ENCODE measurements around the gene CDCA5. TPM values are rescaled to one million over a fixed set of nuclear protein-coding genes. Genes with fewer than 3 reads are reported as not detected.

The CDCA5 gene
- total and polyA plus RNA-seq, 5 donors from 2014 or later = 0.78 to 3.2 (median 1.7) TPM

DNA sequence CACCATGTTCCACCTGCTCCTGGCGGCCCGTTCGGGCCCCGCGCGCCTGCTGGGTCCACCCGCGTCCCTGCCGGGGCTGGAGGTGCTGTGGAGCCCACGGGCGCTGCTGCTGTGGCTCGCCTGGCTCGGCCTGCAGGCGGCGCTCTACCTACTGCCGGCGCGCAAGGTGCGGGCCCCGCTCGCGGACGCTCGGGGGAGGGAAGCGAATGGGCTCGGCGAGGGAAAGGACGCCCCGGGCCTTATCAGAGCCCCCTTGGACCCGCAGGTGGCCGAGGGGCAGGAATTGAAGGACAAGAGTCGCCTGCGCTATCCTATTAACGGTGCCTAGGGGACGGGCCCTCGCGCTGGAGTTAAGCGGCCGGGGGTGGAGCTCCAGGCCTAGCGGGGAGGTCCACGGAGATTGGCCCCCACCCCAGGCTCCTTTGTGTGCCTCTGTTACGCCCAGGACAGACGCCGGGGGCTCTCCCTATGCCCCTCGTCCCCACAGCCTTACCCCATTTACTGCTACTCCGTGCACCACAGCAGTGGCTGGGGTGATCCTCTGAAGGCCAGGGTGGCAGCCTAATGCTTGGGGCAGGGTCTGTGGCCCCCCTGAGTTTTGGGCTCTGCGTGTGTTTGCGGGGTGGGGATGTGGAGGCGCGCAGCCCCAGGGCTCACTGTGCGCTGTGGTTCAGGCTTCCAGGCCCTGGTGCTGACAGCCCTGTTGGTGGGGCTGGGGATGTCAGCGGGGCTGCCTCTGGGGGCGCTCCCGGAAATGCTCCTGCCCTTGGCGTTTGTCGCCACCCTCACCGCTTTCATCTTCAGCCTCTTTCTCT lies 28.9 kb upstream of the CDCA5 start:
- peaks cover 1 to 60% (median 27%) of the 10 kb centered on the region in 4 donors for H3K4me1 Mint-ChIP-seq
- Histone ChIP-seq H3K36me3 (ENCODE audit: control insufficient read depth, insufficient read depth, low read length) (peaks cover 14% of the 10 kb centered on the region), H3K9me3 (ENCODE audit: control insufficient read depth in 2 of 2, low read length in 2 of 2) (no peaks in the 10 kb centered on the region), H3K4me1 (ENCODE audit: control insufficient read depth, insufficient read depth, low read length, poor library complexity, severe bottlenecking) (peaks cover 52% of the 10 kb centered on the region), H3K27ac (ENCODE audit: insufficient read depth, low read length, poor library complexity, severe bottlenecking) (peak overlapping the region; percentile 69), H3K4me3 (ENCODE audit: low read depth, low read length) (no peak overlapping the region), H3K27me3 (ENCODE audit: control insufficient read depth, insufficient read depth, low read length) (no peaks in the 10 kb centered on the region)
- DNase-seq (peak; percentile 62 to 79 (median 78)), ATAC-seq (ENCODE audit: low read depth in 2 of 2) (peak; percentile 39 to 53)
- H3K27me3 Mint-ChIP-seq = peaks cover 5% of the 10 kb centered on the region
- H3K27ac Mint-ChIP-seq = peak overlapping the region; percentile 20 to 89 (median 86)
- peaks cover 5% of the 10 kb centered on the region for H3K36me3 Mint-ChIP-seq
- no peaks in the 10 kb centered on the region for H3K9me3 Mint-ChIP-seq
- H3K4me3 Mint-ChIP-seq = peak overlapping the region; percentile 71 to 91 (median 86)

GRCh38 chr11:65111744-65112545 lies 28.1 kb upstream of the CDCA5 start, which contains the start of gene TM7SF2:
Gene TM7SF2 (plus strand): TSS chr11:65111872. CDS start chr11:65112016, 144 bp downstream.
- peak within 1 kb of the TSS; percentile 89 to 96 (median 90) for H3K27ac Mint-ChIP-seq
- peak within 1 kb of the TSS; percentile 86 to 96 (median 89) for H3K4me3 Mint-ChIP-seq
- peaks cover 4% of the 10 kb centered on the region for H3K36me3 Mint-ChIP-seq
- no peaks in the 10 kb centered on the region for H3K9me3 Mint-ChIP-seq
- H3K9me3 ChIP-seq (ENCODE audit: control insufficient read depth in 2 of 2, low read length in 2 of 2) = no peaks in the 10 kb centered on the region
- no peaks in the 10 kb centered on the region for H3K27me3 Mint-ChIP-seq
- no peak within 1 kb of the TSS for H3K4me3 ChIP-seq (ENCODE audit: low read depth, low read length)
- DNase-seq = peak; percentile 92 to 97 (median 92)
- ATAC-seq (ENCODE audit: low read depth in 2 of 2) = peak; percentile 79 to 81
- H3K4me1 Mint-ChIP-seq = peaks cover 0 to 56% (median 25%) of the 10 kb centered on the region in 4 donors
- peaks cover 48% of the 10 kb centered on the region for H3K4me1 ChIP-seq (ENCODE audit: control insufficient read depth, insufficient read depth, low read length, poor library complexity, severe bottlenecking)
- peak within 1 kb of the TSS; percentile 69 for H3K27ac ChIP-seq (ENCODE audit: insufficient read depth, low read length, poor library complexity, severe bottlenecking)
- H3K36me3 ChIP-seq (ENCODE audit: control insufficient read depth, insufficient read depth, low read length) = peaks cover 16% of the 10 kb centered on the region
- H3K27me3 ChIP-seq (ENCODE audit: control insufficient read depth, insufficient read depth, low read length) = no peaks in the 10 kb centered on the region

GRCh38 chr11:65111159-65111743 lies 27.4 kb upstream of the CDCA5 start:
- peaks cover 8% of the 10 kb centered on the region for H3K36me3 Mint-ChIP-seq
- H3K4me1 Mint-ChIP-seq = peaks cover 0 to 50% (median 26%) of the 10 kb centered on the region in 4 donors
- H3K4me3 Mint-ChIP-seq = peak overlapping the region; percentile 86 to 96 (median 89)
- H3K9me3 ChIP-seq (ENCODE audit: control insufficient read depth in 2 of 2, low read length in 2 of 2) = no peaks in the 10 kb centered on the region
- no peak for ATAC-seq (ENCODE audit: low read depth in 2 of 2)
- peaks cover 16% of the 10 kb centered on the region for H3K36me3 ChIP-seq (ENCODE audit: control insufficient read depth, insufficient read depth, low read length)
- no peaks in the 10 kb centered on the region for H3K9me3 Mint-ChIP-seq
- peaks cover 41% of the 10 kb centered on the region for H3K4me1 ChIP-seq (ENCODE audit: control insufficient read depth, insufficient read depth, low read length, poor library complexity, severe bottlenecking)
- H3K27me3 Mint-ChIP-seq = no peaks in the 10 kb centered on the region
- H3K27ac ChIP-seq (ENCODE audit: insufficient read depth, low read length, poor library complexity, severe bottlenecking) = peak overlapping the region; percentile 69
- DNase-seq = no peak
- H3K27me3 ChIP-seq (ENCODE audit: control insufficient read depth, insufficient read depth, low read length) = no peaks in the 10 kb centered on the region
- no peak overlapping the region for H3K4me3 ChIP-seq (ENCODE audit: low read depth, low read length)
- peak overlapping the region; percentile 89 to 96 (median 90) for H3K27ac Mint-ChIP-seq

DNA sequence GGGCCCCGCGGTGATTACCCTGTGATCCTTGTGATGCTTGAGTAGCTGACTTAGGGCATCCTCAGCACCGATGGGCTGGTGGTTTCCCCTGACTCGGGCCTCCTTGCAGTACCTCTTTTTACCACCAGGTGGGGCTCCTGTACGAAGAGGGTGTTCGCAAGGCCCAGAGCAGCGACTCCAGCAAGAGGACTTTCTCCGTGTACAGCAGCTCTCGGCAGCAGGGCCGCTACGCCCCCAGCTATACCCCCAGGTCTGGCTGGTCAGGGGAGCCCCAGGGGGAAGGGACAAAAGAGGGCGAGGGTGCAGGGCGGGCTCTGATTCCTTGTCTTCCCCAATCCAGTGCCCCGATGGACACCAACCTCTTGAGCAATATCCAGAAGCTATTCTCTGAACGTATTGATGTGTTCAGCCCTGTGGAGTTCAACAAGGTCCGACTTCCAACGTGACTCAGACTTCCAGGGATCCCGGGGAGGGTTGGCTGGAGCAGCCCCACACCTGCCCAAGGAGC lies 26.6 kb upstream of the CDCA5 start:
- DNase-seq (peak; percentile 86 to 92 (median 91)), ATAC-seq (ENCODE audit: low read depth in 2 of 2) (peak; percentile 57 to 63)
- H3K4me1 ChIP-seq (ENCODE audit: control insufficient read depth, insufficient read depth, low read length, poor library complexity, severe bottlenecking) = peaks cover 38% of the 10 kb centered on the region
- no peaks in the 10 kb centered on the region for H3K27me3 ChIP-seq (ENCODE audit: control insufficient read depth, insufficient read depth, low read length)
- H3K4me3 ChIP-seq (ENCODE audit: low read depth, low read length) = no peak overlapping the region
- Mint-ChIP-seq H3K27ac (peak overlapping the region; percentile 44 to 86 (median 78)), H3K4me1 (peaks cover 0 to 43% (median 30%) of the 10 kb centered on the region in 4 donors), H3K36me3 (peaks cover 16% of the 10 kb centered on the region), H3K4me3 (peak overlapping the region; percentile 5 to 86 (median 62)), H3K9me3 (no peaks in the 10 kb centered on the region), H3K27me3 (no peaks in the 10 kb centered on the region)
- H3K36me3 ChIP-seq (ENCODE audit: control insufficient read depth, insufficient read depth, low read length) = peaks cover 21% of the 10 kb centered on the region
- H3K9me3 ChIP-seq (ENCODE audit: control insufficient read depth in 2 of 2, low read length in 2 of 2) = no peaks in the 10 kb centered on the region
- H3K27ac ChIP-seq (ENCODE audit: insufficient read depth, low read length, poor library complexity, severe bottlenecking) = peak overlapping the region; percentile 69

DNA sequence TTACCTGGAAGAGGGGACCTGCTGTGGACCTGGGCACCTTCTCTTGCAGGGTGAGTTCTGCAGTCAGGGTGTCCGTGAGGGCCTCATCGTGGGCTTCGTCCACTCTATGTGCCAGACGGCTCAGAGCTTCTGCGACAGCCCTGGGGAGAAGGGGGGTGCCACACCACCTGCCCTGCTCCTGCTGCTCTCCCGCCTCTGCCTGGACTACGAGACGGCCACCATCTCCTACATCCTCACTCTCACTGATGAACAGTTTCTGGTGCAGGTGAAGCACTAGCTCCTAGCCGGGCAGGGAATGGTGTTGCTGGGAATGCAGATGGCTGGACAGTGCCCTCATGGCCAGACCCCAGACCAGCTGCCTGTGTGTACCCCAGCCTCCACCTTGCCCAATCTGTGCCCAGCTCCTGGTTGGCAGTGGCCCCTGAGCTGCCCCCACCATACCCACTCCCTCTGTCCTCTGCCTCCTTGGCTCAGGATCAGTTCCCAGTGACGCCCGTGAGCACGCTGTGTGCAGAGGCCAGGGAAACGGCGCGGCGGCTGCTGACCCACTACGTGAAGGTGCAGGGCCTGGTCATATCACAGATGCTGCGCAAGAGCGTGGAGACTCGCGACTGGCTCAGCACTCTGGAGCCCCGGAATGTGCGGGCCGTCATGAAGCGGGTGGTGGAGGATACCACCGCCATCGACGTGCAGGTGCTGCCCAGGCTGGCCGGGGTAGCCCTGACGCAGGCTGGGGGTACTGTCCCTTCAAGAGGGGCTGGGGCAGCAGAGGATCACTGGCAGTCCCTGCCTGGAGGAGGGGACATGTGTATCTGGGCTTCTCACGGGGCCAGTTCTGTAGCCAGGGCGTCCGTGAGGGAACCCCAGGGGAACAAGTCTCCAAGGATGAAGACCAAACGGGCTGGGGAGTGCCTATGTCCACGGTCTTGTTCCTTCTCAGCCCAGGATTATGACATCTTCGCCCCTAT lies 25.7 kb upstream of the CDCA5 start:
- H3K4me1 ChIP-seq (ENCODE audit: control insufficient read depth, insufficient read depth, low read length, poor library complexity, severe bottlenecking) = peaks cover 38% of the 10 kb centered on the region
- no peak overlapping the region for H3K4me3 ChIP-seq (ENCODE audit: low read depth, low read length)
- DNase-seq (no peak), ATAC-seq (ENCODE audit: low read depth in 2 of 2) (no peak)
- Mint-ChIP-seq H3K4me3 (peak overlapping the region in 1 of 4 donors; percentile 86), H3K27me3 (no peaks in the 10 kb centered on the region), H3K9me3 (no peaks in the 10 kb centered on the region), H3K36me3 (peaks cover 21% of the 10 kb centered on the region), H3K4me1 (peaks cover 0 to 44% (median 30%) of the 10 kb centered on the region in 4 donors), H3K27ac (peak overlapping the region in 1 of 3 donors; percentile 78)
- H3K36me3 ChIP-seq (ENCODE audit: control insufficient read depth, insufficient read depth, low read length) = peaks cover 26% of the 10 kb centered on the region
- H3K27ac ChIP-seq (ENCODE audit: insufficient read depth, low read length, poor library complexity, severe bottlenecking) = peak overlapping the region; percentile 69
- no peaks in the 10 kb centered on the region for H3K27me3 ChIP-seq (ENCODE audit: control insufficient read depth, insufficient read depth, low read length)
- H3K9me3 ChIP-seq (ENCODE audit: control insufficient read depth in 2 of 2, low read length in 2 of 2) = no peaks in the 10 kb centered on the region

DNA sequence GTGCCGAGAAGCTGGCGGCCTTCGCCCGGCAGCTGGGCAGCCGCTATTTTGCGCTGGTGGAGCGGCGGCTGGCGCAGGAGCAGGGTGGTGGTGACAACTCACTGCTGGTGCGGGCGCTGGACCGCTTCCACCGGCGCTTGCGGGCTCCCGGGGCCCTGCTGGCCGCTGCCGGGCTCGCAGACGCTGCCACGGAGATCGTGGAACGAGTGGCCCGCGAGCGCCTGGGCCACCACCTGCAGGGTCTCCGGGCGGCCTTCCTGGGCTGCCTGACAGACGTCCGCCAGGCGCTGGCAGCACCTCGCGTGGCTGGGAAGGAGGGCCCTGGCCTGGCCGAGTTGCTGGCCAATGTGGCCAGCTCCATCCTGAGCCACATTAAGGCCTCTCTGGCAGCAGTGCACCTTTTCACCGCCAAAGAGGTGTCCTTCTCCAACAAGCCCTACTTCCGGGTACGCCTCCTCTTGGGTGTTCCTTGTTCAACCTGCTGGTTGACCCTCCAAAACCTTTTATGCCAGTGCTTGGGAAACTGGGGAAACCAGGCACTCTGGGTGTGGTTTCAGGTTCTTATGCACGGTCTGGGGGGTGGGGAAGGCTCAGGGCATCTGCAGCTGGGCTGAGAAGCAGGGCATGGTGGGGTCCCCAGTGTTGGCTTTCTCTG lies 24.8 kb upstream of the CDCA5 start:
- Mint-ChIP-seq H3K9me3 (no peaks in the 10 kb centered on the region), H3K4me1 (peaks cover 4 to 43% (median 28%) of the 10 kb centered on the region in 4 donors), H3K4me3 (no peak overlapping the region), H3K27me3 (no peaks in the 10 kb centered on the region), H3K27ac (no peak overlapping the region), H3K36me3 (peaks cover 22% of the 10 kb centered on the region)
- Histone ChIP-seq H3K27ac (ENCODE audit: insufficient read depth, low read length, poor library complexity, severe bottlenecking) (no peak overlapping the region), H3K4me1 (ENCODE audit: control insufficient read depth, insufficient read depth, low read length, poor library complexity, severe bottlenecking) (peaks cover 36% of the 10 kb centered on the region), H3K9me3 (ENCODE audit: control insufficient read depth in 2 of 2, low read length in 2 of 2) (no peaks in the 10 kb centered on the region), H3K36me3 (ENCODE audit: control insufficient read depth, insufficient read depth, low read length) (peaks cover 27% of the 10 kb centered on the region), H3K27me3 (ENCODE audit: control insufficient read depth, insufficient read depth, low read length) (no peaks in the 10 kb centered on the region), H3K4me3 (ENCODE audit: low read depth, low read length) (no peak overlapping the region)
- ATAC-seq (ENCODE audit: low read depth in 2 of 2) (no peak), DNase-seq (no peak)
